Calu3 (cell line): ENCODE measurements around the gene TSFM. TPM values are rescaled to one million over a fixed set of nuclear protein-coding genes. Genes with fewer than 3 reads are reported as not detected.

Experiments used
- BruUV-seq: library from RNA; stranded (reverse); fragments of 400-500 nt; replicated peaks from 2 replicates; lab custom pipeline; 2021; lab: Mats Ljungman, UMichigan
- CTCF ChIA-PET: fragments of 300-600 bp; sonication (Branson Sonifier 250); formaldehyde crosslinking; loops from one replicate; lab custom pipeline; 2022; ENCODE audit warnings: antibody characterized with exemption; lab: Charles Lee
- DNase-seq: peaks from one replicate; pipeline ENCODE4 v3.0.0; 2022
- H3K27ac Mint-ChIP-seq: one replicate; pipeline ENCODE4 v1.8.0; 2022; ENCODE audit warnings: mixed read lengths; ENCODE audit not compliant: unreplicated experiment
- H3K27me3 Mint-ChIP-seq: one replicate; pipeline ENCODE4 v1.8.0; 2022; ENCODE audit warnings: mixed read lengths; ENCODE audit not compliant: unreplicated experiment
- H3K36me3 Mint-ChIP-seq: one replicate; pipeline ENCODE4 v1.8.0; 2022; ENCODE audit warnings: mild to moderate bottlenecking, moderate library complexity, mixed read lengths; ENCODE audit not compliant: insufficient read depth, unreplicated experiment
- H3K4me1 Mint-ChIP-seq: one replicate; pipeline ENCODE4 v1.8.0; 2022; ENCODE audit warnings: mild to moderate bottlenecking, low read depth, mixed read lengths; ENCODE audit not compliant: unreplicated experiment
- H3K4me3 Mint-ChIP-seq: one replicate; pipeline ENCODE4 v1.8.0; 2022; ENCODE audit warnings: mild to moderate bottlenecking, low read depth, moderate library complexity, mixed read lengths; ENCODE audit not compliant: unreplicated experiment
- H3K9me3 Mint-ChIP-seq: one replicate; pipeline ENCODE4 v1.8.0; 2022; ENCODE audit warnings: low read depth, mixed read lengths; ENCODE audit not compliant: unreplicated experiment
- intact Hi-C: fragments of 100-400 bp; cut with micrococcal nuclease; formaldehyde crosslinking; loops from one replicate; pipeline ENCODE4 v1.10.0; 2022; ENCODE audit not compliant: unreplicated experiment
- total RNA-seq: library from RNA; stranded (reverse); gene quantifications from 2 replicates; pipeline ENCODE4 v1.2.3, GENCODE V29; 2022
- TF ChIP-seq, protein P1 (sequence below): fragments of 200-600 bp; IDR thresholded peaks from one replicate; pipeline ENCODE4 v1.8.0; 2022; ENCODE audit warnings: antibody characterized with exemption; ENCODE audit not compliant: unreplicated experiment

The TSFM gene
- total RNA-seq, 1 experiment from 2014 or later: 47.1 TPM

DNA sequence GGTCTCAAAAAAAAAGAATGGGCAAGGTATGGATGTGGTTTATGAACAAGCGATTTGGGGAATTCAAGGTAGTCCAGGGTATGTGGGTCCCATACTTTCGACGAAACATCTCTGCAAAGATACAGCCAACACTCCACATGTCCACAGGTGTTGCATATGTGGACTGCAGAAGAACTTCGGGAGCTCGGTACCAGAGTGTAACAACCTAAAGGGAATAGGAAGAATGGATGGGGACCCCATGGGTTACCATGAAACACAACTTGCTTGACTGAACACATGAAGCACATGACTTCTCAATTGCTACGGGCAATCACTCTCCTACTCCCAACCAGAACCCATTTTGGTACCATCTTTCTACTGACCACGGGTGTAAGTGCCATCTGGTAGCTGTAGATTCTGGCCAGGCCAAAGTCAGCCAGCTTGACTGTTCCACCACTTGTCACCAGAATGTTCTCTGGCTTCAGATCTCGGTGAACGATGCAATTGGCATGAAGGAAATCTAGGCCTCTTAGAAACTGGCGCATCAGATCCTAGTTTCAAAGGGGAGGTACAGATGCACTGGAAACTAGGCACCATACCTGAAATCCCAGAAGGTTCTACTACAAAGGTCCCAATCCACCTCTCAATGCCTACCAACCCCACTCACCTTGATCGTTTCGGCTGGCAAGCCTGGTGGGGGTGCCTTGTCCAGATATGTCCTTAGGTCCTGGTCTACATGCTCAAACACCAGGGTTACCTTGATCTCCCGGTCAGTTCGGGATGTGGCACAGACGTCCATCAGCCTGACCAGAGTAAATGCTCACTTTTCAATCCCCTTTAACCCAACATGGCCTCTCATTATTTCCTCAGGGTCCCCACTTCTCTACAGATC, 31.8 kb upstream of the TSFM start:
- CTCF ChIA-PET: no interaction called here
- Mint-ChIP-seq H3K4me1 (peaks cover 48% of the 10 kb centered on the region), H3K4me3 (peak overlapping the region; percentile 99), H3K27ac (peak overlapping the region; percentile 90), H3K9me3 (no peaks in the 10 kb centered on the region), H3K36me3 (peaks cover 75% of the 10 kb centered on the region), H3K27me3 (no peaks in the 10 kb centered on the region)
- BruUV-seq: no TSS peak
- no peak for DNase-seq
- intact Hi-C loops: no loop called here
- TF ChIP-seq, protein P1, sequence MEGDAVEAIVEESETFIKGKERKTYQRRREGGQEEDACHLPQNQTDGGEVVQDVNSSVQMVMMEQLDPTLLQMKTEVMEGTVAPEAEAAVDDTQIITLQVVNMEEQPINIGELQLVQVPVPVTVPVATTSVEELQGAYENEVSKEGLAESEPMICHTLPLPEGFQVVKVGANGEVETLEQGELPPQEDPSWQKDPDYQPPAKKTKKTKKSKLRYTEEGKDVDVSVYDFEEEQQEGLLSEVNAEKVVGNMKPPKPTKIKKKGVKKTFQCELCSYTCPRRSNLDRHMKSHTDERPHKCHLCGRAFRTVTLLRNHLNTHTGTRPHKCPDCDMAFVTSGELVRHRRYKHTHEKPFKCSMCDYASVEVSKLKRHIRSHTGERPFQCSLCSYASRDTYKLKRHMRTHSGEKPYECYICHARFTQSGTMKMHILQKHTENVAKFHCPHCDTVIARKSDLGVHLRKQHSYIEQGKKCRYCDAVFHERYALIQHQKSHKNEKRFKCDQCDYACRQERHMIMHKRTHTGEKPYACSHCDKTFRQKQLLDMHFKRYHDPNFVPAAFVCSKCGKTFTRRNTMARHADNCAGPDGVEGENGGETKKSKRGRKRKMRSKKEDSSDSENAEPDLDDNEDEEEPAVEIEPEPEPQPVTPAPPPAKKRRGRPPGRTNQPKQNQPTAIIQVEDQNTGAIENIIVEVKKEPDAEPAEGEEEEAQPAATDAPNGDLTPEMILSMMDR: no peak

DNA sequence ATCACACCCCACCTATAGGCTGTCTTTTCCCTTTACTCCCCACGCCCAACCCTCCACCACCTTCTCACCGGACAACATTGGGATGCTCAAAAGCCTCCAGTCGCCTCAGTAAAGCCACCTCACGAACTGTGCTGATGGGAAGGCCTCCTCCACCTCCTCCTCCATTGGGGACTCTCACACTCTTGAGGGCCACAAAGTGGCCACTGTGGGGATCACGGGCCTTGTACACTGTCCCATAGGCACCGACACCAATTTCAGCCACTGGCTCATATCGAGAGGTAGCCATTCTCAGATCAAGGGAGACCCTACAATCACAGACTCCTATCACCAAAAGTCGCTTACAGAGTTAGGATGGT, 31.2 kb upstream of the TSFM start:
- CTCF ChIA-PET: no interaction called here
- H3K27ac Mint-ChIP-seq: peak overlapping the region; percentile 90
- TF ChIP-seq, protein P1: no peak
- BruUV-seq: no TSS peak
- H3K27me3 Mint-ChIP-seq: no peaks in the 10 kb centered on the region
- peak overlapping the region; percentile 99 for H3K4me3 Mint-ChIP-seq
- intact Hi-C loops: no loop called here
- peaks cover 75% of the 10 kb centered on the region for H3K36me3 Mint-ChIP-seq
- H3K4me1 Mint-ChIP-seq: peaks cover 47% of the 10 kb centered on the region
- no peak for DNase-seq
- no peaks in the 10 kb centered on the region for H3K9me3 Mint-ChIP-seq

DNA sequence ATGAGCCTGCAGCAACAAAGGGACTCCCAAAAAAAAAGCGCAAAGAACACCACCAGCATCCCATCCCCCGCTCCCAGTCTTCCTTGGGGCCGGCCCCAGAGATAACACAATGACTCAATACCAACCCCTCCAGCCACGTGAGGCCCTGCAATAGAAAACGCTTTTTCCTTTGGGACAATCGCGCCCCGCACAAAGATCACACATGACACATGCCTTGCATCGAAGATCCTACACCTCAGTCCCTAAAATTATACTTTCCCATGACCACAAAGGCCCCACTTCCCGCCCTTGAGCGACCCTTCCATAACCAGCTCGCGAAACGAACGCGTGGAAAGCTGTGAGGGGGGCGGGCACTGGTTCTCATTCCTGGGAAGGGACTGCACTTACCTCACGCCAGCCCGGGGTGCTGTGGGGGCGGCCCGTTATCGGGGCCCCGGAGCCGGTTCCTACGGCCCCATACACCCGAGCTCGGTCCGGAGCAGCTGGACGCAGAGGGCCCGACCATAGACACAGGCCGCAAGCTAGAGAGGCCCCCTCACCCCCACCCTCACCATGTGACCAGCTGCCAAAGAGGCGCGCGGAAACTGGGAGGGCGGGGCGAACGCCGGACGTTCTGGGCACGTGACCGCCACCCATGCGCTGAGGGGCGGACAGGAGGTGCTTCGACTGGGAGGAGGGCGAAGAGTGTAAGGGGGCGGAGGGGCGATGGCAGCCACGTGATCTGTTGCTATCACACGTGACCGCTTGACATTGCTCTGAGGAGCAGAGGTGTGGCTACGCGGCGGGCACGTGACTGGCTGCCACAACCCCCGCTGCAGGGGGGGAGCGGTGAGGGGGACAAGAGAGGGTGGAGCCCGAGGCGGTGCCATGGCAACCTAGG, 30.6 kb upstream of the TSFM start, which contains the start of gene CDK4:
Gene CDK4 (minus strand): TSS at position 523 of the 880 bp plus-strand sequence. CDS start 593 bp downstream, outside the sequence.
- peak within 1 kb of the TSS; percentile 90 for H3K27ac Mint-ChIP-seq
- TF ChIP-seq, protein P1: no peak
- H3K9me3 Mint-ChIP-seq: no peaks in the 10 kb centered on the region
- CTCF ChIA-PET: no interaction called here
- peaks cover 48% of the 10 kb centered on the region for H3K4me1 Mint-ChIP-seq
- H3K27me3 Mint-ChIP-seq: no peaks in the 10 kb centered on the region
- intact Hi-C loops: no loop called here
- TSS peak; percentile 69 for BruUV-seq
- peak; percentile 99 for DNase-seq
- peaks cover 75% of the 10 kb centered on the region for H3K36me3 Mint-ChIP-seq
- peak within 1 kb of the TSS; percentile 99 for H3K4me3 Mint-ChIP-seq

DNA sequence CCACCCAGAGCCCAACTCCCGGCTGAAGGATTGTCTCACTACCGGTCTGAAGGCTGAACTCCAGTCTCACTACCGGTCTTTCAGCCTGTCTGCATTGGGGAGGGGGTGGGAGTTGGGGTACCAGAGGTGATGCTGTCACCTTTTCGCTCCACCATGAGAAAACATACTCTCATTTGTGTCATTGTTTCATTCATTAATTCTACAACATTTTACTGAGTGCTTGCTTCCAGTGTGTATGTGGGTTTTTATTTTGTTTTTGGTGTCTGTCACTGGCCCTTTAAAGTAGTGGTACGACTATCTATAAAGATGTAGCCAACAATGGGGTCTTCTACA, 30.0 kb upstream of the TSFM start:
- peak overlapping the region; percentile 99 for H3K4me3 Mint-ChIP-seq
- DNase-seq: no peak
- H3K27me3 Mint-ChIP-seq: no peaks in the 10 kb centered on the region
- H3K9me3 Mint-ChIP-seq: no peaks in the 10 kb centered on the region
- CTCF ChIA-PET: no interaction called here
- TF ChIP-seq, protein P1: no peak
- intact Hi-C loops: no loop called here
- peaks cover 73% of the 10 kb centered on the region for H3K36me3 Mint-ChIP-seq
- peaks cover 48% of the 10 kb centered on the region for H3K4me1 Mint-ChIP-seq
- peak overlapping the region; percentile 90 for H3K27ac Mint-ChIP-seq
- BruUV-seq: no TSS peak
